Airway epithelial cell (primary cell): ENCODE results near the gene ALG9. TPM values are rescaled to one million over a fixed set of nuclear protein-coding genes. Genes with fewer than 3 reads are reported as not detected.

Source experiments
- total RNA-seq: library from RNA; depleted of rRNA; stranded (reverse); fragments of >200 nt; gene quantifications from 2 replicates; pipeline ENCODE4 v1.2.3, GENCODE V29; 2015

ALG9 gene, protein sequence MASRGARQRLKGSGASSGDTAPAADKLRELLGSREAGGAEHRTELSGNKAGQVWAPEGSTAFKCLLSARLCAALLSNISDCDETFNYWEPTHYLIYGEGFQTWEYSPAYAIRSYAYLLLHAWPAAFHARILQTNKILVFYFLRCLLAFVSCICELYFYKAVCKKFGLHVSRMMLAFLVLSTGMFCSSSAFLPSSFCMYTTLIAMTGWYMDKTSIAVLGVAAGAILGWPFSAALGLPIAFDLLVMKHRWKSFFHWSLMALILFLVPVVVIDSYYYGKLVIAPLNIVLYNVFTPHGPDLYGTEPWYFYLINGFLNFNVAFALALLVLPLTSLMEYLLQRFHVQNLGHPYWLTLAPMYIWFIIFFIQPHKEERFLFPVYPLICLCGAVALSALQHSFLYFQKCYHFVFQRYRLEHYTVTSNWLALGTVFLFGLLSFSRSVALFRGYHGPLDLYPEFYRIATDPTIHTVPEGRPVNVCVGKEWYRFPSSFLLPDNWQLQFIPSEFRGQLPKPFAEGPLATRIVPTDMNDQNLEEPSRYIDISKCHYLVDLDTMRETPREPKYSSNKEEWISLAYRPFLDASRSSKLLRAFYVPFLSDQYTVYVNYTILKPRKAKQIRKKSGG
- total RNA-seq: 24.2 and 30.8 TPM in 2 replicates

DNA sequence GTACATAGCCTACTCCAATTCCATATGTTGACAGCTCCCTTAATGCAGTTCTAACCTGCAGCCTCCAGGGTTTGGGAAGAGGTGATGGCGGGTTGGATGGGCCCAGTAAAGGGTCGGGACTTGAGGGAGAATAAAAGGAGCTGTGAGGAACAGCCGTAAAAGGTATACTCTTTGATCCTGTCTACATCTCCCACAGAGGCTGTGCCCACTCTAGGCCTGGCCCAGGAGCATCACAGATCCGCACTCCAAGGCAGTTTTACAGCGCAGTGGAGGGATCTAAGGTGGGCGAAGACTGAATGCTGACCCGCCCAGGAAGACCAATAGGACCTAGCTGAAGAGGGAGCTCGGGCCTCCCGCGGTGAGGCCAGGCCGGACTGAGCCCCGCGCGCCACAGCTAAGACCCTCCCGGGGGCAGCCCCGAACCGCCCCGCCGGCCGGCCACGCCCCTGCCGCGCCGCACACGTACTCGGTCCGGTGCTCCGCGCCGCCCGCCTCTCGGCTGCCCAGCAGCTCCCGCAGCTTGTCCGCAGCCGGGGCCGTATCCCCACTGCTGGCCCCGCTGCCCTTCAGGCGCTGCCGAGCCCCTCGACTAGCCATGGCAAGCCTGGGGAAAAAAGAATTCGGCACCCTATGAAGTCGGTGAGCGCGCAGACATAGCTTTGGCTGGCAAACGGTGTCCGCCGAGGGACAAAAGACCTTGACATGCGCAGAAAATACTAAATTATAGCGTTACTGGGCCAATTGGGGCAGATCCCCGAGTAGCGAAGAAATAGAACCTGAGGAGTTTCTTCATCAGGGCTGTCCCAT, at the start of gene ALG9:
TSS of gene ALG9 (minus strand) at position 696 of the 807 bp plus-strand sequence. CDS start at position 597, 99 bp downstream.

DNA sequence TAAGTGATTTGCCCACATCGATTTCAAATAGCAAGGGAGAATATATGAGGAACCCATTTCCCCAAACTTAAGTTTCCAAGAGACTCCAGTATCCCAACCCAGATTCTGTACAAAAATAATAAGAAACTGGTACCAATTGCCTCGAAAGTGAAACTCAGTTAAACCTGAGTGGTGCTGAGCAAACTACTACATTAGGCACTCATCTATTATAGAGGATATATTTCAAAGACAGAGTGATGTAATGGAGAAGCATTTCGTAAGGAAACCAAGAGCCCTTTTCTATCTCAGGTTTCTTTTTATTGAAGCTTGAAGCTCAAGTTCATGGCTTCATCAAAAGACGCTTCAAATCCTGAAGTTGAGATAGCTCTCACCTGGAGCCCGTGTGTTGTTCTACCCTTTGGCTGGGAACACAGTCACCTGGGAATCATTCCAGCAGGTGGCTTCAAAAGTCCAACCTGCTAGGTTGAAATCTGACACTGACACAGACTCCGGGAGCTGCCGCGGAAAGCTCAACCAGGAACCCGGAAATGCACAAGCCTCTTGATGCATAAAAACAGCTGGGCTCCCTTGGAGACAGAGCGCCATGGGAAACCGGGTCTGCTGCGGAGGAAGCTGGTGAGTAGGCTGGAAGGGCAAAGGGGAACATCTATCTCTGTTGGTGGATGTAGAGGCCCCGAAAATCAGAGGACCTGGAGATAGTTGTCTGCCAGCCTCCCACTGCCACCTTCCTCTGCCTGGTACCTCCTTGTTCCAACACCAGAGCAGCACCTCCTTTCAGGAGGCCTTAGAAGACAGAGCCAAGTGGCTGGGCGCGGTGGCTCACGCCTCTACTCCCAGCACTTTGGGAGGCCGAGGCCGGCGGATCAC, 47.2 kb upstream of the ALG9 start, which contains the start of gene C11orf52:
TSS of gene C11orf52 (plus strand) at position 524 of the 867 bp plus-strand sequence. CDS start at position 584, 60 bp downstream.

DNA sequence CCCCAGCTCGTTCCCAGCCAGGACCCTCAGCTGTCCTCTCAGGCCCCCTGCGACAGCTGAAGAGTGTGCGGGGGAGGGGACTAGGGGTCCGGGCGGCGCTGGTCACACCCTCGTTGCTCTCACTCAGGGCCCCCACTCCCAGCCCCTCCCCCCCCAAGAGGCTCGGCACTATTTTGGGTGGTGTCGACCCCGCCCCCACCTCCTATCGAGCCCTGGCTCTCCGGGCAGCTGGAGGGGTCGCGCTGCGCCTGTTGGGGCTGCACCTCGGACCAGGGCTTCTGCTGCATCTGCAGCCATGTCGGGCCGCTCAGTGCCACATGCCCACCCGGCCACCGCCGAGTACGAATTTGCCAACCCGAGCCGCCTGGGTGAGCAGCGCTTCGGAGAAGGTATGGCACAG, 41.2 kb upstream of the ALG9 start, which contains the start of gene HSPB2:
TSS of gene HSPB2 (plus strand) at position 200 of the 400 bp plus-strand sequence. CDS start at position 296, 96 bp downstream.

DNA sequence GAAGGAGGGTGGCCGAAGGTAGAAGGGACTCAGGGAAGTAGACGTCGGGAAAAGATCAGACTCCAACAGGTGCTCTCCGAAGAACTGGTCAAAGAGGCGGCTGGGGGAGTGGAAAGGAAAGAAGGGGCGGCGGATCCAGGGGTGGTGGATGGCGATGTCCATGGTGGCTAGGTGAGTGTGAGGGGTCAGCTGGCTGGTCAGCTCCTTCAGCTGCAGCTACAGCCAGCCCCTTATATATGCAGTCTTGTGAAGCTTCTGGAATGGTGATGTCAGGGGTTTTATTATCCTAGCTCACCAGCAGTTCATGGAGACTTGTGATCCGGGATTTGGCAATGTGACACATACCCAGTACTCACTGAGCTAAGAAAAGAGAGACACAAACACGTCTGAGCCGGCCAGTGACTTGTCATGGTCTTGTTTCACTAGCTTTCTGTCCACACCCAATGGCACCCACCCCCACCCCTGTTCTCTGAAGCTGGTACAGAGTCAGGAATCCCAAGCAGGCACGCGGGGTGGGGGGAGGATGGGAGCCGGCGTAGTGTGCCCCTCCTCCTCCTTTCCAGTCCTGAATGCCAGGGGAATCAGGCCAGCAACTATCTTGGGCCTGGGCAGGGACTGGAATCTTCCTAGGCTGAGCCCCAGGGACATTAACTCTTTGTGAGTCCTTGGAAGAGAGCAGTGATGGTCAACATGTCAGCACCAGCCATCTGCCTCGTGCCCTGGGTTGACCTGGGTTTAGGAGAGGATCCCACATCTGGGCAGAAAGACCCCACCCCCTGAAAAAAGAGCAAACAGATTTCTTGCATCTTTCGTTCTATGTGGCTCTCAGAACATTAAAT, 40.4 kb upstream of the ALG9 start, which contains the start of gene CRYAB:
TSS of gene CRYAB (minus strand) at position 208 of the 839 bp plus-strand sequence. CDS start at position 162, 46 bp downstream.

DNA sequence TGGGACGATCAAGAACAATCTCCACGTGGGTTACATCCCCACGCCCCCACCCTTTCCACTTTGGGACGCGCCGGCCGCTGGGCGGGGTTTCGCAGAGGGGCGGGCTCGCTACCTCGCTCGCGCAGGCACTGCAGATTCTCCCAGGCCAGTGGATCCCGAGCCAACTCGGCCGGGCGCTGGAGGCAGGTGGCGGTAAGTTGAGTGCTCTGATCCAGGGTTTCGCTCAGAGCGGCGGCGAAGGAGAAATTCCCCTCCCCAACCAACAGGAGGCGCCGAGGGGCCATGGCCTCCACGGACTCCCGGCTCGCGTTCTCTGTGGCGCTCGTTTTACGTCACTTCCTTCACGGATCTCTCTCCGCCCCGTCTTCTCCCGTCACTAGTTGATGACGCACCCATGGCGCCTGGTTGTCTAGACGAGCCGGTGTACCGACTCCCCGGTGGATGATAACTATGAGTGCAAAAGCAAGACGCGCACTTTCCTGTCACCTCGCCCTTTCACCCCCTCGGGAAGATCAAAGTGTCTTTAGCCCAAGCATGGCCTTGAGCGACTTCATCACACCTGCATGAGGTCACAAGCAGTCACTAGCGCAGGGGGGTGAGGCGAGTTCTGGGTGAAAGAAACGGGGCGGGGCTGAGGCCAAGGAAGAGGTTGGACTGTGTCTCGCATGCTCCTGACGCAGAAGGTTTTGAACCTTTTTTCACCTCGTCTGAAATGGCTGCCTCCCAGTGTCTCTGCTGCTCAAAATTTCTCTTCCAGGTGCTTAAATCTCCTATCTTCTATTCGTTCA, 7.7 kb upstream of the ALG9 start, which contains the start of the genes CFAP68 and FDXACB1:
TSS of gene CFAP68 (plus strand) at position 693 of the 788 bp plus-strand sequence. CDS start at position 713, 20 bp downstream.
TSS of gene FDXACB1 (minus strand) at position 317 of the 788 bp plus-strand sequence. CDS start at position 284, 33 bp downstream.

DNA sequence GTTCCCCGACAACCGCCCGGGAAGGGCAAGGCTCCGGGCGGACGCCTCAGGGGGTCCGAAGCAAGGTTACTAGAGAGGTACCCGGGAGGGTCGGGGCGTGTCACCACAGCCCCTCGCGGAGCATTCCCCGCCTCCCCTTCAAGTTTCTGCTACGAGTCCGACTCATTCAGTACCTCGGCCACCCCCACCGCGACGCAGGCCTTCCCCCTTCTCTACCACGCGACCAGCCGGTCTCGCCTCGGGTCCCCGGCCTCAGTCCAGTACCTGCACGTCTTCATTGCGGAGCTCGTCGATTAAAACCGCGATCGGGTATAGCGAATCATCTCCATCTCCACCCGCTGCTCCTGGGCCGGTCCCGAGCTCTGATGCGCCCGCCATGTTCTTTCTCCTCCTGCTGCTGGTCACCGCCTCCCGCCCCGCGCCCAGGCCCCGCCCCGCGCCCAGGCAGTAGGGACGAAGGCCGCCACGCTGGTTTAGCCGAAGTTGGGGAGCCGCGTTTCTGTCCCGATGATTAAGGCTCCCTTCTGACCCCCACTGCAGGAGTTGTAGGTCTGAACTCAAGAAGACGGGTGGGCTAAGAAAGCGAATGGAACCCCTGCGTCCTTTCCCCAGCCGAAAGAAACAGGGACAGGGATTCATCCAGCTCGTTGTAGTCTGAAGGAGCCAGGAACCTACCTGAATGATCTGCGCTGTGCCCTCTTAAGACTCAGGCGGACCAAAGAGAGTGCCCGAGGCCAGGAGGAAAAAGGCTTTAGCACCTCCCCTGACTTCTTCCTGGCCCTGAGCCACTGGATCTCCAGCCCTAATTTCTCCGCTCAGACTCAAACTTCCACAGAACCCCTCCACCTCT, 105.2 kb downstream of the ALG9 start, which contains the start of gene PPP2R1B:
TSS of gene PPP2R1B (minus strand) at position 406 of the 850 bp plus-strand sequence. CDS start at position 378, 28 bp downstream.

Other genes starting within 250 kb of the ALG9 start
- gene PPP2R1B, start 105.2 kb downstream of the ALG9 start, total RNA-seq: 30.5 and 30.9 TPM in 2 replicates
- gene FDXACB1, start 7.6 kb upstream of the ALG9 start, total RNA-seq: 1.3 and 2.7 TPM in 2 replicates
- 7.9 and 21.2 TPM in 2 replicates for gene CFAP68, start 8.0 kb upstream of the ALG9 start, total RNA-seq
- 4.2 and 16.6 TPM in 2 replicates for gene CRYAB, start 40.2 kb upstream of the ALG9 start, total RNA-seq
- gene HSPB2, start 41.2 kb upstream of the ALG9 start, total RNA-seq: not detected in 2 replicates
- 3.0 and 5.9 TPM in 2 replicates for gene C11orf52, start 47.3 kb upstream of the ALG9 start, total RNA-seq
- 3.5 and 3.6 TPM in 2 replicates for gene DIXDC1, start 65.8 kb upstream of the ALG9 start, total RNA-seq
- gene DLAT, start 153.8 kb upstream of the ALG9 start, total RNA-seq: 38.7 and 50.3 TPM in 2 replicates
- gene PIH1D2, start 202.4 kb upstream of the ALG9 start, total RNA-seq: 0.33 and 1.3 TPM in 2 replicates
- 7.1 and 27.6 TPM in 2 replicates for gene NKAPD1, start 202.7 kb upstream of the ALG9 start, total RNA-seq
- 55.5 and 63.3 TPM in 2 replicates for gene TIMM8B, start 215.2 kb upstream of the ALG9 start, total RNA-seq
- gene SDHD, start 215.3 kb upstream of the ALG9 start, total RNA-seq: 69.7 and 77.3 TPM in 2 replicates